GM23248 (cell line): ENCODE data around the gene PWP1. TPM values are rescaled to one million over a fixed set of nuclear protein-coding genes. Genes with fewer than 3 reads are reported as not detected.
"Not testable (repeated sequence)": the region's sequence is repeated elsewhere in the genome, so short reads cannot be mapped to it uniquely, and the experiment has no call there.

Experiments
- DNase-seq: peaks from one replicate; pipeline ENCODE4 v3.0.0-alpha.2; 2015
- H2AFZ ChIP-seq: fragments of 200-600 bp; sonication (generic); 2 replicates; pipeline ENCODE4 v1.6.1; 2016; ENCODE audit warnings: antibody characterized with exemption
- H3F3A ChIP-seq: fragments of 200-600 bp; sonication (generic); 2 replicates; pipeline ENCODE4 v1.6.1; 2016; ENCODE audit warnings: mild to moderate bottlenecking, antibody characterized with exemption, mixed run types; ENCODE audit not compliant: insufficient read depth
- H3K27ac ChIP-seq: fragments of 200-600 bp; sonication (generic); 2 replicates; pipeline ENCODE4 v1.5.1; 2016; ENCODE audit warnings: mild to moderate bottlenecking
- H3K27me3 ChIP-seq: fragments of 200-600 bp; sonication (generic); replicated peaks from 2 replicates; pipeline ENCODE4 v1.6.1; 2016; ENCODE audit warnings: mild to moderate bottlenecking; ENCODE audit not compliant: insufficient read depth
- H3K36me3 ChIP-seq: fragments of 200-600 bp; sonication (generic); 2 replicates; pipeline ENCODE4 v1.6.1; 2016; ENCODE audit warnings: low read depth, mild to moderate bottlenecking
- H3K4me1 ChIP-seq: fragments of 200-600 bp; sonication (generic); 2 replicates; pipeline ENCODE4 v1.6.1; 2016; ENCODE audit warnings: mild to moderate bottlenecking; ENCODE audit not compliant: insufficient read depth
- H3K4me2 ChIP-seq: fragments of 200-600 bp; sonication (generic); one replicate; pipeline ENCODE4 v1.6.1; 2016; ENCODE audit warnings: mild to moderate bottlenecking; ENCODE audit not compliant: unreplicated experiment
- H3K4me3 ChIP-seq: fragments of 200-600 bp; sonication (generic); 2 replicates; pipeline ENCODE4 v1.5.1; 2016; ENCODE audit warnings: mild to moderate bottlenecking
- H3K79me2 ChIP-seq: fragments of 200-600 bp; sonication (generic); 2 replicates; pipeline ENCODE4 v1.6.1; 2016; ENCODE audit warnings: mild to moderate bottlenecking; ENCODE audit not compliant: insufficient read depth
- H3K9ac ChIP-seq: fragments of 200-600 bp; sonication (generic); 2 replicates; pipeline ENCODE4 v1.6.1; 2016; ENCODE audit warnings: mild to moderate bottlenecking
- H3K9me2 ChIP-seq: fragments of 200-600 bp; sonication (generic); 2 replicates; pipeline ENCODE4 v1.6.1; 2016; ENCODE audit warnings: mixed run types, mild to moderate bottlenecking, moderate library complexity; ENCODE audit not compliant: insufficient read depth
- H3K9me3 ChIP-seq: fragments of 200-600 bp; sonication (generic); one replicate; pipeline ENCODE4 v1.6.1; 2017; ENCODE audit warnings: low read depth
- H4K20me1 ChIP-seq: fragments of 200-600 bp; sonication (generic); 2 replicates; pipeline ENCODE4 v1.6.0; 2016; ENCODE audit not compliant: insufficient read depth
- EZH2 ChIP-seq: fragments of 200-600 bp; sonication (generic); IDR thresholded peaks from 2 replicates; pipeline ENCODE4 v1.6.1; 2018; ENCODE audit warnings: antibody characterized with exemption, mild to moderate bottlenecking; ENCODE audit not compliant: insufficient read depth, poor library complexity, severe bottlenecking
- EZH2phosphoT487 ChIP-seq: fragments of 200-600 bp; sonication (generic); IDR thresholded peaks from 2 replicates; pipeline ENCODE4 v1.6.1; 2018; ENCODE audit warnings: antibody characterized with exemption, moderate library complexity, mild to moderate bottlenecking, low read depth; ENCODE audit not compliant: insufficient read depth
- WGBS, 2 experiments: methylation state at CpG; one replicate each; pipeline ENCODE4 v1.1.6; 2015 to 2017; ENCODE audit warnings: low lambda C conversion rate in 2 of 2, low coverage in 1 of 2; ENCODE audit errors: missing lambda C conversion rate in 2 of 2; 5-methylcytosine and 5-hydroxymethylcytosine counted together
- in situ Hi-C: fragments of 300-500 bp; cut with MboI; formaldehyde crosslinking; loops from 2 replicates; pipeline ENCODE4 v1.15.0; 2020
- polyA plus RNA-seq: library from polyadenylated mRNA; unstranded; fragments of >200 nt; fragmentation: Nextera tagmentation; extraction: Ambion mirVana; gene quantifications from 2 replicates; pipeline ENCODE4 v1.2.1, GENCODE V29; 2016
- total RNA-seq: library from RNA; depleted of rRNA; stranded (reverse); fragments of >200 nt; shearing (Covaris generic); gene quantifications from 2 replicates; pipeline ENCODE4 v1.2.3, GENCODE V29; 2014

The PWP1 gene
- total and polyA plus RNA-seq, 2 experiments from 2014 or later = 73.7 to 97.0 TPM

DNA sequence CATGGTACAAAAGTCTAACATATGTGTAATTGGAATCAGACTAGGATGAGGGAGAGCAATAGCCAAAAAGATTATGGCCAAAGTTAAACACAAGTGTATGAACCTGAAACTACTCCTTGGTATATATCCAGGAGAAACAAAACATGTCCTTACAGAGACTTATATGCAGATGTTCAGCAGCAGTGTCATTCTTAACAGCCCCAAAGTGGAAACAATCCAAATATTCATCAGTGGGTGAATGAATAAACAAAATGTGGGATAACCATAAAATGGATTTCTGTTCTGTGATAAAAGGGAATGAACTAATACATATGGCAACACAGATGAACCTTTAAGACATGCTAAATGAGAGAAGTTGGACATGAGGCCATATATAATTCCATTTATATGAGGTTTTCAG lies 30.2 kb downstream of the PWP1 start:
- H3K9me2 ChIP-seq = no peaks in the 10 kb centered on the region
- H3K36me3 ChIP-seq = peaks cover 38% of the 10 kb centered on the region
- H3K27ac ChIP-seq = no peak overlapping the region
- H3K4me3 ChIP-seq = no peak overlapping the region
- no peak for TF ChIP-seq EZH2
- no peaks in the 10 kb centered on the region for H3K27me3 ChIP-seq
- no peak for DNase-seq
- H3K79me2 ChIP-seq = no peaks in the 10 kb centered on the region
- H4K20me1 ChIP-seq = no peaks in the 10 kb centered on the region
- no peaks in the 10 kb centered on the region for H3K4me1 ChIP-seq
- in situ Hi-C loops = no loop called here
- no peak overlapping the region for H2AFZ ChIP-seq
- H3K4me2 ChIP-seq = no peak overlapping the region
- no peaks in the 10 kb centered on the region for H3K9me3 ChIP-seq
- H3F3A ChIP-seq = peaks cover 30% of the 10 kb centered on the region; the same call in 1 of the 2 replicates
- no peak overlapping the region for H3K9ac ChIP-seq

DNA sequence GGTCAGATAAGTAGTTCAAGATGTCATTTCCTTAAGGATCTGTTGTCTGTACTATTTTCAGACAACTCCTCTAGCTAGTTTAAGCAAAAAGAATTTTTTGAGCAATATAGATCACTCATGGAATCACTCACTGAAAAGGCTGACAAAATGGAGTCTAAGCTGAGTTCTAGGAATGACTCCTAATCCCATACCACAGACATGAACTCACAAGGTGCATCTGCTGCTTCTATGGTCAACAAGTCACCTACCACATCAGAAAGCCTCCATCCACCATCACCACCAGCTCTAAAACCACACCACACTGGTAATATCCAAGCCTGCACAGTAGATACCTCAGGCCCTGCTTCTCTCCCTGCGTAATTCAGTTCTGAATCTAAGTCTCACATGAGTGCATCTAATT lies 33.0 kb downstream of the PWP1 start:
- Histone ChIP-seq H3K27ac (no peak overlapping the region), H3K9ac (no peak overlapping the region), H3K9me3 (no peaks in the 10 kb centered on the region), H3K4me3 (no peak overlapping the region), H2AFZ (no peak overlapping the region), H3K27me3 (no peaks in the 10 kb centered on the region), H3F3A (peaks cover 19% of the 10 kb centered on the region; the same call in 1 of the 2 replicates), H3K36me3 (peaks cover 9% of the 10 kb centered on the region; the same call in 1 of the 2 replicates), H3K4me1 (no peaks in the 10 kb centered on the region), H3K79me2 (no peaks in the 10 kb centered on the region), H3K9me2 (no peaks in the 10 kb centered on the region), H4K20me1 (no peaks in the 10 kb centered on the region), H3K4me2 (no peak overlapping the region)
- 100% methylated on average over 1 of the region's 1 CpG for WGBS, 2 experiments
- in situ Hi-C loops = no loop called here
- TF ChIP-seq EZH2 (no peak), EZH2phosphoT487 (no peak)
- no peak for DNase-seq

DNA sequence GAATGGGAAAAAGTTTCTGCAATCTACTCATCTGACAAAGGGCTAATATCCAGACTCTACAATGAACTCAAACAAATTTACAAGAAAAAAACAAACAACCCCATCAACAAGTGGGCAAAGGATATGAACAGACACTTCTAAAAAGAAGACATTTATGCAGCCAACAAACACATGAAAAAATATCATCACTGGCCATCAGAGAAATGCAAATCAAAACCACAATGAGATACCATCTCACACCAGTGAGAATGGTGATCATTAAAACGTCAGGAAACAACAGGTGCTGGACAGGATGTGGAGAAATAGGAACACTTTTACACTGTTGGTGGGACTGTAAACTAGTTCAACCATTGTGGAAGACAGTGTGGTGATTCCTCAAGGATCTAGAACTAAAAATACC lies 41.7 kb downstream of the PWP1 start:
- H3K36me3 ChIP-seq, H3K27me3 ChIP-seq, H3K9ac ChIP-seq, DNase-seq, in situ Hi-C loops, H3K9me3 ChIP-seq, H3K27ac ChIP-seq, H3K4me2 ChIP-seq, H3K4me1 ChIP-seq, H2AFZ ChIP-seq, H3K79me2 ChIP-seq, H3F3A ChIP-seq, H3K9me2 ChIP-seq, H3K4me3 ChIP-seq, H4K20me1 ChIP-seq: not testable (repeated sequence)
- WGBS, 2 experiments = 38 to 54% methylated on average over 1 of the region's 1 CpG

DNA sequence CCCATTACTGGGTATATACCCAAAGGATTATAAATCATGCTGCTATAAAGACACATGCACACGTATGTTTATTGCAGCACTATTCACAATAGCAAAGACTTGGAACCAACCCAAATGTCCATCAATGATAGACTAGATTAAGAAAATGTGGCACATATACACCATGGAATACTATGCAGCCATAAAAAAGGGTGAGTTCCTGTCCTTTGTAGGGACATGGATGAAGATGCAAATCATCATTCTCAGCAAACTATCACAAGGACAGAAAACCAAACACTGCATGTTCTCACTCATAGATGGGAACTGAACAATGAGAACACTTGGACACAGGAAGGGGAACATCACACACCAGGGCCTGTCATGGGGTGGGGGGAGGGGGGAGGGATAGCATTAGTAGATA lies 42.1 kb downstream of the PWP1 start:
- H3K36me3 ChIP-seq, H3K27ac ChIP-seq, H4K20me1 ChIP-seq, H3K9ac ChIP-seq, in situ Hi-C loops, H3K27me3 ChIP-seq, H3K4me1 ChIP-seq, H3K9me2 ChIP-seq, H2AFZ ChIP-seq, H3K4me3 ChIP-seq, H3F3A ChIP-seq, DNase-seq, H3K4me2 ChIP-seq, H3K9me3 ChIP-seq, H3K79me2 ChIP-seq: not testable (repeated sequence)
- 40% methylated on average over 1 of the region's 1 CpG; no CpG with 5 or more reads in 1 of the 2 experiments for WGBS, 2 experiments

DNA sequence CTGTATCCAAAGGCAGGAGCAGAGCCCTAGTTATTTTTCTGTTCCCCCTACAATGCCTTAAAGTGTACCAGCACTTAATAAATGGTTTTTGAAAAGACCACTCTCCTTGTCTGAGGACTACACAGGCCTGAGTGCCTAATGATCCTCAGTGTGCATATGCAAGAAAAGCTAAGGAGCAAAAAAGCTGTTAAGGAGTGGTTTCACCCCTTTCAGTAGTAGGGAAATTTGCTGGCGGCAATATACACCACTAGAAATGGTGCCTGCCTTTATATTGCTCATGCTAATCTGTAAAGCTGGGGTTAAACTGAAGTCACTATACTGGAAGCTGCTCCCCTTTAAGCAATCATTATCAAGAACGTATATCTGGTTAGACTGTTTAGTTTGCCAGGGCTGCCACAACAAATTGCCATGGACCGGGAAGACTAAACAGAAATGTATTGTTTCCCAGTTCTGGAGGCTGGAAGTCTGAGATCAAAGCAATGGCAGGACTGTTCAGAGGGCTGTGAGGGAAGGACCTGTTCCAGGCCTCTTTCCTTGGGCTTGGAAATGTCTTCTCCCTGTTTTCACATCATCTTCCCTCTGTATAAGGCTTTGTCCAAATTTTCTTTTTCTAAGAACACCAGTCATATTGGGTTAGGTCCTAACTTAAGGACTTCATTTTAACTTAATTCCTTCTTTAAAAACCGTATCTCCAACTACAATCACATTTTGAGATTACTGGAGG lies 45.2 kb downstream of the PWP1 start:
- no peak overlapping the region for H3K4me3 ChIP-seq
- H3K27ac ChIP-seq = no peak overlapping the region
- no peak overlapping the region for H2AFZ ChIP-seq
- H3K9me3 ChIP-seq = no peaks in the 10 kb centered on the region
- H3K79me2 ChIP-seq = 0 out of 2 replicates have a peak, but pooled peaks cover under 1% of the 10 kb centered on the region
- H3K4me2 ChIP-seq = no peak overlapping the region
- H4K20me1 ChIP-seq = no peaks in the 10 kb centered on the region
- TF ChIP-seq EZH2phosphoT487 (no peak), EZH2 (no peak)
- 0 out of 2 replicates have a peak, but pooled peaks cover 15% of the 10 kb centered on the region for H3F3A ChIP-seq
- H3K9me2 ChIP-seq = no peaks in the 10 kb centered on the region
- H3K36me3 ChIP-seq = peaks cover 25% of the 10 kb centered on the region
- in situ Hi-C loops = no loop called here
- H3K9ac ChIP-seq = no peak overlapping the region
- no peaks in the 10 kb centered on the region for H3K27me3 ChIP-seq
- no peak for DNase-seq
- H3K4me1 ChIP-seq = no peaks in the 10 kb centered on the region
- WGBS, 2 experiments = 65 to 70% methylated on average over 4 of the region's 4 CpGs
